GM12865 (cell line): Measurements from ENCODE around the gene DPF3.

Experiments used
- DNase-seq: peaks from one replicate; pipeline ENCODE4 v3.0.0; 2010; ENCODE audit warnings: low read depth
- H3K4me3 ChIP-seq: 2 replicates; pipeline ENCODE4 v1.5.1; 2011; ENCODE audit warnings: mild to moderate bottlenecking, low read depth, low read length, control low read depth
- TF ChIP-seq, protein P1 (sequence below): IDR thresholded peaks from 2 replicates; pipeline ENCODE4 v1.5.1; 2011; ENCODE audit warnings: low read length, control low read depth, low read depth, inconsistent platforms; ENCODE audit not compliant: insufficient read depth; ENCODE audit errors: missing control alignments

Gene DPF3

GRCh38 chr14:72663076-72663487 is 230.8 kb downstream of the DPF3 start:
- TF ChIP-seq, protein P1, sequence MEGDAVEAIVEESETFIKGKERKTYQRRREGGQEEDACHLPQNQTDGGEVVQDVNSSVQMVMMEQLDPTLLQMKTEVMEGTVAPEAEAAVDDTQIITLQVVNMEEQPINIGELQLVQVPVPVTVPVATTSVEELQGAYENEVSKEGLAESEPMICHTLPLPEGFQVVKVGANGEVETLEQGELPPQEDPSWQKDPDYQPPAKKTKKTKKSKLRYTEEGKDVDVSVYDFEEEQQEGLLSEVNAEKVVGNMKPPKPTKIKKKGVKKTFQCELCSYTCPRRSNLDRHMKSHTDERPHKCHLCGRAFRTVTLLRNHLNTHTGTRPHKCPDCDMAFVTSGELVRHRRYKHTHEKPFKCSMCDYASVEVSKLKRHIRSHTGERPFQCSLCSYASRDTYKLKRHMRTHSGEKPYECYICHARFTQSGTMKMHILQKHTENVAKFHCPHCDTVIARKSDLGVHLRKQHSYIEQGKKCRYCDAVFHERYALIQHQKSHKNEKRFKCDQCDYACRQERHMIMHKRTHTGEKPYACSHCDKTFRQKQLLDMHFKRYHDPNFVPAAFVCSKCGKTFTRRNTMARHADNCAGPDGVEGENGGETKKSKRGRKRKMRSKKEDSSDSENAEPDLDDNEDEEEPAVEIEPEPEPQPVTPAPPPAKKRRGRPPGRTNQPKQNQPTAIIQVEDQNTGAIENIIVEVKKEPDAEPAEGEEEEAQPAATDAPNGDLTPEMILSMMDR = no peak
- DNase-seq = peak; percentile 48
- H3K4me3 ChIP-seq = no peak overlapping the region

DNA sequence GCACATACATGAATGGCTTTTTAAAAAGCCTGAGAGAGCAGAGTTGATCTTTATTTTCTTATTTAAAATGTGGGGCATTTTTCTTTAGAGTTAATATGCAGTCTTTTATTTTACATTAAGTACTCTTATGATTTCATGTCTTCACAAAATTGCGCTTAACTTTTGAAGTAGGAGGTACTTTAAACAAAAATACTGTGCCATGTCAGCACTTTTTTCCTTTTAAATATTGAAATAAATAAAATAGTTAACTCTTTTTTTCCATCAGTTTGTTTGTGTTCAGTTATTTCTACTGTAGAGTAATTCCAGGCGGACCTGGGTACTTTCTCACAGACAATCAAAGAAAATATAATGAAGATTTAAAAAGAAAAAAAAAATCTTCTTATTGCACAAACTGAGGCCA is 231.7 kb downstream of the DPF3 start:
- no peak for DNase-seq
- H3K4me3 ChIP-seq = no peak overlapping the region
- TF ChIP-seq, protein P1 = no peak

DNA sequence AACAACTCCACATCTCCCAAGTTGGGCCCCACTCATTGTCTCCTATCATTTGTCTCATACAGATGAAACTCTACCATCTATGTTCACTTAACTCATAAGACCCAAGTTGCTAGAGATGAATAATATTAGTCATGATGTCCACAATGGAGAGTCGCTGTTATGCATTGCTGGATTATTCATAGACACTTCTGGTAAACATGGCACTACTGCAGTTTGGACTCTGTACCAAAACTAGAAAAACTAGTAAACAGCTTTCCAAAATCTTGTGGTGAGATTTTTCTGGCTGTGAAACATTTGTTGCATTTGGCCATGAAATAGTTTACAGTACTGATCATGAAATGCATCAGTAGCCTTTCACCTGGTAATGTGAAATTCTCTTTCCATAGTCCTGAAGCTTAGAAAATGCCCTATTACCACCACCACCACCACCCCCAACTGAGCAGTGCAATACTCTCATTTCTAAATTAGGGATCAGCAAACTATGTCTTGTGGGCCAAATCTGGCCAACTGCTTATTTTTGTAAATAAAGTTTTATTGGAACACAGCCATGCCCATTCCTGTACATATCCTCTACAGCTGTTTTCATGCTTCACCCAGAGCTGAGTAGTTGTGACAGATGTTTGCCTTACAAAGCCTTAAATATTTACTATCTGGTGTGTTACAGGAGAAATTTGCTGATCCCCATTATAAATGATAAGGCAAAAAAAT is 236.5 kb downstream of the DPF3 start:
- no peak for DNase-seq
- TF ChIP-seq, protein P1 = no peak
- H3K4me3 ChIP-seq = no peak overlapping the region

DNA sequence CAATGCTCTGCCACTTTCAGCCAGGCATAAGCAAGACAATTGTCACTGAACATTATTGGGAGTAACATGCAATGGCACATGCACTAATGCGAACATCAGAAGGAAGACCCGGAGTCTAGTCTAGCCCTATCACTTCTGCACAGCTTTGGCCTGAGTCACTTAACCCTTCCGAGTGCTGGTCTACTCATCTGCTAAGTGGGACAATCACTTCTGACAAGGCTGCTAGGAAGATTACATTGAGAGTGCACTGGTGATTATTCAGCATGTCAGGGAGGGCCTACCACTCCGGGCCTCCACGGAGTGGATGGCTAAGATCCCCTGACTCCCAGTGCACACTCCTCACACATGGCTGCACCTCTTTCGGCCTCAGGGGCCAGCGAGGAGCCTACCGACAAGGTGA is 240.9 kb downstream of the DPF3 start:
- TF ChIP-seq, protein P1 = no peak
- no peak for DNase-seq
- no peak overlapping the region for H3K4me3 ChIP-seq

DNA sequence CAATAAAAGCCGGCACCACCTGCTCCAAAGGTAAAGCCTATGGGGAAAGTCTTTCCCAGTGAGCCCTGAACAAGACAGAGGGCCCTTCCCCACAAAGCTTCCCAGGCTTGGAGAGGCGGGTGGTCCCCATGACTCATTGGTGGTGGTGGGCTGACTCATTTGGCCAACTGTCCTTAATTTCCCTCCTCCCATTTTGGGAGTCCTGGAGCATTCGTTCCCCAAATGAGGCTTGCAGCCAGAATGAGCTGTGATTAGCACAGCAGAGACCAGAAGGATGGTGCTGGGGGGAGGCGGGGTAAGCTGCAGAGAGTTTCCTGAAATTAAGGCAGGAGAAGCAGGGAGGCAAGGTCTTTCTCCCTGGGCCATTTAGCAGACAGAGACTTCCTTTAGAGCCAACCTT is 241.7 kb downstream of the DPF3 start:
- TF ChIP-seq, protein P1 = no peak
- H3K4me3 ChIP-seq = no peak overlapping the region
- no peak for DNase-seq

DNA sequence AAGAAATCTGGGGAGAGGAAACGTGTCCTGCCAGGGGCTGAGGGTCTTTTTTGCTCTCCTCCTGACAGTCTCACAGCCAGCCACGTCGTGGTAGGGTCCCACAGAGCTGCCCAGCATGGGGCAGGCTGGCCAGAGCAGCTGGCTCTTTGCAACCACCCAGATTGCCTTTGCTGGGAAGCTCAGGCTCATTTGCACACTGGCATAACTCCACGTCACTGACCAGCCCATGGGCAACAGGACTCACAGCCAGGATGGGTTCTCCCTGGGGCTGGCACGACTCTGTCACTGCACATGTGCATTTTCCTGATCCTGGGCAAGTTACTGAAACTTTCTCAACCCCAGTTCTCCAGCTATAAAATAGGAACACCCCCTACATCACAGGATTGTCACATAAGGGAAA is 242.2 kb downstream of the DPF3 start:
- TF ChIP-seq, protein P1 = no peak
- no peak for DNase-seq
- no peak overlapping the region for H3K4me3 ChIP-seq

GRCh38 chr14:72651081-72651480 is 242.8 kb downstream of the DPF3 start:
- H3K4me3 ChIP-seq = no peak overlapping the region
- TF ChIP-seq, protein P1 = no peak
- no peak for DNase-seq
